Panc1 (cell line): ENCODE measurements around the gene RIN2. TPM values are rescaled to one million over a fixed set of nuclear protein-coding genes. Genes with fewer than 3 reads are reported as not detected.

Source experiments
- ATAC-seq: fragments of 200-7000 bp; cut with Tn5 transposase; 2 replicates; pipeline ENCODE4 v1.9.1; 2020; ENCODE audit warnings: mild to moderate bottlenecking, moderate library complexity
- BruUV-seq: library from RNA; stranded (reverse); fragments of 400-500 nt; replicated peaks from 2 replicates; lab custom pipeline; 2021; lab: Mats Ljungman, UMichigan
- CTCF ChIA-PET: fragments of 300-600 bp; sonication (Branson Sonifier 250); formaldehyde crosslinking; loops from one replicate; lab custom pipeline; 2022; ENCODE audit warnings: antibody characterized with exemption; lab: Charles Lee
- POLR2A ChIA-PET: fragments of 300-600 bp; sonication (Branson Sonifier 250); formaldehyde crosslinking; loops from one replicate; lab custom pipeline; 2022; ENCODE audit warnings: antibody characterized with exemption; lab: Charles Lee
- DNase-seq: peaks from one replicate; pipeline ENCODE4 v3.0.0-alpha.2; 2010; ENCODE audit warnings: low read depth, low spot score
- H3K27ac ChIP-seq: 2 replicates; pipeline ENCODE4 v1.5.1; 2011; ENCODE audit warnings: mild to moderate bottlenecking, low read length, inconsistent platforms
- H3K27me3 ChIP-seq: fragments of 200-500 bp; sonication (Bioruptor generic); 2 replicates; pipeline ENCODE4 v1.6.0; 2014; ENCODE audit warnings: low read length, inconsistent platforms; ENCODE audit not compliant: control insufficient read depth, insufficient read depth
- H3K36me3 ChIP-seq: fragments of 200-500 bp; sonication (Bioruptor generic); 2 replicates; pipeline ENCODE4 v1.5.1; 2014; ENCODE audit warnings: inconsistent platforms, mild to moderate bottlenecking, low read length, moderate library complexity; ENCODE audit not compliant: control insufficient read depth, insufficient read depth
- H3K4me1 ChIP-seq: 2 replicates; pipeline ENCODE4 v1.5.1; 2011; ENCODE audit warnings: inconsistent platforms, mild to moderate bottlenecking, low read length, moderate library complexity; ENCODE audit not compliant: control insufficient read depth, insufficient read depth
- H3K4me3 ChIP-seq, 2 experiments: 2 replicates each; pipeline ENCODE4 v1.5.1; 2011 to 2012; ENCODE audit warnings: low read depth in 2 of 2, low read length in 2 of 2, mild to moderate bottlenecking in 2 of 2, inconsistent platforms in 1 of 2, moderate library complexity in 1 of 2
- H3K9me3 ChIP-seq: fragments of 200-500 bp; sonication (Bioruptor generic); 2 replicates; pipeline ENCODE4 v1.5.1; 2014; ENCODE audit warnings: low read depth, mild to moderate bottlenecking, inconsistent platforms, low read length, moderate library complexity; ENCODE audit not compliant: control insufficient read depth, insufficient read depth
- POLR2AphosphoS5 ChIP-seq: IDR thresholded peaks from 2 replicates; pipeline ENCODE4 v1.6.1; 2012; ENCODE audit warnings: mild to moderate bottlenecking, low read depth, low read length, moderate library complexity
- REST ChIP-seq, 2 experiments: IDR thresholded peaks; 2 replicates each; pipeline ENCODE4 v1.6.1; 2011 to 2012; ENCODE audit warnings: low read depth in 2 of 2, control low read depth in 1 of 2, low read length in 1 of 2, mild to moderate bottlenecking in 1 of 2, moderate library complexity in 1 of 2; ENCODE audit not compliant: insufficient read depth in 1 of 2
- SIN3A ChIP-seq: IDR thresholded peaks from 2 replicates; pipeline ENCODE4 v1.6.1; 2012; ENCODE audit warnings: low read depth, mild to moderate bottlenecking, low read length, moderate library complexity, borderline replicate concordance; ENCODE audit not compliant: insufficient read depth
- TCF7L2 ChIP-seq: IDR thresholded peaks from 2 replicates; pipeline ENCODE4 v1.6.1; 2011; ENCODE audit warnings: mild to moderate bottlenecking, low read depth, low read length, inconsistent platforms
- in situ Hi-C: cut with HindIII; loops from 2 replicates; pipeline ENCODE4 v1.10.0; 2016; ENCODE audit warnings: low sequenced_read_pairs, low pct_unique_long_range_greater_than_20kb
- intact Hi-C: fragments of 100-400 bp; cut with micrococcal nuclease; formaldehyde crosslinking; loops from one replicate; pipeline ENCODE4 v1.10.0; 2022; ENCODE audit not compliant: unreplicated experiment
- total RNA-seq: library from RNA; stranded (reverse); gene quantifications from one replicate; pipeline ENCODE4 v1.2.1, GENCODE V29; 2021; ENCODE audit not compliant: unreplicated experiment
- TF ChIP-seq, protein P1 (sequence below): fragments of 450-650 bp; IDR thresholded peaks from 2 replicates; pipeline ENCODE4 v1.5.1; 2017; ENCODE audit warnings: mild to moderate bottlenecking

Gene RIN2
- total RNA-seq, 1 experiment from 2014 or later: 25.0 TPM

DNA sequence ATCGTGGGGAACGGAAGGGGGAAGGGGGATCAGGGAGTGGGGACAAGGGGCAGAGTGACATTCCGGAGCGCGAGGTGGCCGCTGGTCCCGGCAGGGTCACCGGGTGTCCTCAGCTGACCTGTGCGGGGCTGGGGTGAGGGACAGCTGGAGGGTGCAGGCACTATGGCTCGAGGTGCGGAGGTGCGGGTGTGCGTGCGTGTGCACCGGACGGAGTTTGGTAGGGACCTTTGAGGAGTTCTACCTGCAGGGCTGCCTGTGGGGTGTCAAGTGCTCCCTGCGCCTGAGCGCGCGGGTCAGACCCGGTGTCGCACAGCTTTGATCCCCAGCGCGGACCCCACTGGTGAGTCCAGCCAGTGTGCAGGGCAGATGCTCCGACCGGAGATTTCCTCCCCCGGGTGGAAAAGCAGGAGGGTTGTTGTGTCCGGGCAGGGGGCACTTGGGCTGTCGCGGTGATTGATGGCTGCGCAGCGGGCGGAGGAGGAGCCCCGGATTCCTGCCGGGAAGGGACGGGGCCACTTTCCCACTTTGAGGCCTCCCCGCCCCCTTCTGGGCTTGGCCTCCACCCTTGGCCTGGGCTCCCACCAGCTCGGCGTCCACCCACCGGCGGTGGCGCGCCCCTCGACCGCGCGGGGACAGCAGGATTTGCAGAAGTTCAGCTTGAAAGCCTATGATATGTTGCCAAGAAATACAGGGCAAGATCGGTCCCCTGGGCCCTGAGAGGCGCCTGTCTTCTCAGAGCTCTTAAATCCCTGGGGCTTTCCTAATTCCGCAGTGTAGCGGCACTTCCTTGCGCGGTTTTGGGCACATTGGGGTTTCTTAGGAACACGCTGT, 658 bp downstream of the RIN2 start:
- Histone ChIP-seq H3K4me3 (peak overlapping the region; percentile 88 to 91), H3K4me1 (peaks cover 23% of the 10 kb centered on the region), H3K27ac (peak overlapping the region; percentile 93), H3K27me3 (no peaks in the 10 kb centered on the region), H3K9me3 (no peaks in the 10 kb centered on the region), H3K36me3 (no peaks in the 10 kb centered on the region)
- BruUV-seq: no TSS peak
- intact Hi-C loops (no loop called here), in situ Hi-C loops (no loop called here)
- DNase-seq (no peak), ATAC-seq (peak; percentile 59)
- no peak for TF ChIP-seq SIN3A
- peak; percentile 86 for TF ChIP-seq TCF7L2
- CTCF ChIA-PET: interaction anchor here (0.6 to 0.8 kb wide), 2 partner anchors 78 to 128 kb away, joined by 3 to 6 read pairs; no protein-coding TSS in a partner anchor
- POLR2A ChIA-PET: interaction anchor here (0.8 to 1.0 kb wide), 2 partner anchors 218 to 235 kb away, joined by 3 read pairs; no protein-coding TSS in a partner anchor

DNA sequence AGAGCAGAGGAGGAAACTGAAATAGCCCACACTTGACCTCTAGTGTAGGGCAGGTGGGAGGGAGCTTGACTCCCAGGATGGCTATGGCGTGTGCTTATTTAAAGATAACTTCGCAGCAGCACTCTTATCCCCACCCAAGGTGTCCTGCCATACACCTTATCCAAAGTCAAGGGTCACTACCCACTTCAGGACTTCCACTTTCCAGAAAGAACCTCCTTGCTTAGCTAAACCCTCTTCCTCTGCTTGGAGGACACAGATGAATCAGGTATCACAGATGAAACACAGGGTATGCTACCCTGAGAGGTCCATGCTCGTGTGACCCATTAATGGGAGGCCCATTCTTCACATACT, 2.3 kb downstream of the RIN2 start:
- no TSS peak for BruUV-seq
- ATAC-seq: no peak
- no peaks in the 10 kb centered on the region for H3K36me3 ChIP-seq
- DNase-seq: no peak
- ChIA-PET CTCF (no interaction called here), POLR2A (no interaction called here)
- H3K27me3 ChIP-seq: no peaks in the 10 kb centered on the region
- no peaks in the 10 kb centered on the region for H3K9me3 ChIP-seq
- TF ChIP-seq SIN3A (no peak), POLR2AphosphoS5 (no peak), REST (IDR thresholded peaks at IDR 0.05; ENCODE audit: insufficient read depth in 1 of 2, low read depth in 2 of 2, low read length in 1 of 2) (no peak), TCF7L2 (no peak)
- TF ChIP-seq, protein P1, sequence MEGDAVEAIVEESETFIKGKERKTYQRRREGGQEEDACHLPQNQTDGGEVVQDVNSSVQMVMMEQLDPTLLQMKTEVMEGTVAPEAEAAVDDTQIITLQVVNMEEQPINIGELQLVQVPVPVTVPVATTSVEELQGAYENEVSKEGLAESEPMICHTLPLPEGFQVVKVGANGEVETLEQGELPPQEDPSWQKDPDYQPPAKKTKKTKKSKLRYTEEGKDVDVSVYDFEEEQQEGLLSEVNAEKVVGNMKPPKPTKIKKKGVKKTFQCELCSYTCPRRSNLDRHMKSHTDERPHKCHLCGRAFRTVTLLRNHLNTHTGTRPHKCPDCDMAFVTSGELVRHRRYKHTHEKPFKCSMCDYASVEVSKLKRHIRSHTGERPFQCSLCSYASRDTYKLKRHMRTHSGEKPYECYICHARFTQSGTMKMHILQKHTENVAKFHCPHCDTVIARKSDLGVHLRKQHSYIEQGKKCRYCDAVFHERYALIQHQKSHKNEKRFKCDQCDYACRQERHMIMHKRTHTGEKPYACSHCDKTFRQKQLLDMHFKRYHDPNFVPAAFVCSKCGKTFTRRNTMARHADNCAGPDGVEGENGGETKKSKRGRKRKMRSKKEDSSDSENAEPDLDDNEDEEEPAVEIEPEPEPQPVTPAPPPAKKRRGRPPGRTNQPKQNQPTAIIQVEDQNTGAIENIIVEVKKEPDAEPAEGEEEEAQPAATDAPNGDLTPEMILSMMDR: no peak
- in situ Hi-C loops (no loop called here), intact Hi-C loops (no loop called here)
- peaks cover 23% of the 10 kb centered on the region for H3K4me1 ChIP-seq
- peak overlapping the region; percentile 39; the same call in 1 of the 2 replicates for H3K27ac ChIP-seq
- H3K4me3 ChIP-seq: no peak overlapping the region

DNA sequence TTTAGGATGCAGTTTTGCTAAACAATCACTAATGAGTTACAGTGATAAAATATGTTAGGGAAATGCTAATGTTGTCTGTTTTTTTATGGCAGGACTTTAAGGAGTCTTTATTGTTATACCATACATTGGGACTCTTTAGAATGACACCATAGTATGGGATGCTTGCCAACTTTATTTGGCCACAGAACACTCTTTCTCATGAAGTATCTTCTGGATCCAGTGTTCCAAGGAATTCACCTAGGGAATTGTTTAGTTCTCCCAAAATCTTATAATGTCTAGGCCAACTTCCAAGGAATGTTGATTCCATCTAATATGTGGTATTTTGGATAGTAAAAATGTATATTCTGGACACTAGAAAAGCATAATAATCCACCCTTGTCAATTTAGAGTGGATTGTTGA, 3.3 kb downstream of the RIN2 start:
- Histone ChIP-seq H3K4me1 (peaks cover 23% of the 10 kb centered on the region), H3K27ac (peak overlapping the region; percentile 54; the same call in 1 of the 2 replicates), H3K27me3 (no peaks in the 10 kb centered on the region), H3K4me3 (no peak overlapping the region), H3K36me3 (no peaks in the 10 kb centered on the region), H3K9me3 (no peaks in the 10 kb centered on the region)
- intact Hi-C loops (no loop called here), in situ Hi-C loops (no loop called here)
- TF ChIP-seq SIN3A: no peak
- TF ChIP-seq POLR2AphosphoS5: no peak
- TF ChIP-seq, protein P1: no peak
- no peak for TF ChIP-seq REST (IDR thresholded peaks at IDR 0.05; ENCODE audit: insufficient read depth in 1 of 2, low read depth in 2 of 2, low read length in 1 of 2)
- TF ChIP-seq TCF7L2: no peak
- DNase-seq: no peak
- ChIA-PET CTCF (no interaction called here), POLR2A (no interaction called here)
- BruUV-seq: no TSS peak
- ATAC-seq: no peak
